GM12878 (cell line): Measurements from ENCODE around the gene RFX3.

ENCODE experiments used
- CEBPB ChIP-seq, 2 experiments: fragments of 150-350 bp in 1 of 2; IDR thresholded peaks; 2 replicates each; pipeline ENCODE4 v1.6.1; 2012 to 2014; ENCODE audit warnings: low read depth in 2 of 2, low read length in 2 of 2, borderline replicate concordance in 1 of 2, inconsistent platforms in 1 of 2
- ELK1 ChIP-seq: IDR thresholded peaks from 2 replicates; pipeline ENCODE4 v1.6.1; 2012; ENCODE audit warnings: low read depth, low read length, improper control_type of control experiment
- EZH2 ChIP-seq: IDR thresholded peaks from 2 replicates; pipeline ENCODE4 v1.6.1; 2012; ENCODE audit warnings: low read depth, mild to moderate bottlenecking, control low read depth, inconsistent platforms, low read length, borderline replicate concordance; ENCODE audit not compliant: control insufficient read depth
- PKNOX1 ChIP-seq: fragments of 450-650 bp; IDR thresholded peaks from 2 replicates; pipeline ENCODE4 v1.6.1; 2016; ENCODE audit warnings: mild to moderate bottlenecking
- POLR2A ChIP-seq: IDR thresholded peaks from 2 replicates; pipeline ENCODE4 v1.6.1; 2011; ENCODE audit warnings: low read depth, mild to moderate bottlenecking, low read length
- POLR2AphosphoS2 ChIP-seq: IDR thresholded peaks from 2 replicates; pipeline ENCODE4 v1.6.1; 2011; ENCODE audit warnings: low read depth, mild to moderate bottlenecking, low read length, improper control_type of control experiment, moderate library complexity
- POLR2AphosphoS5 ChIP-seq: IDR thresholded peaks from 2 replicates; pipeline ENCODE4 v1.6.1; 2011; ENCODE audit warnings: mild to moderate bottlenecking, low read length, inconsistent platforms
- POU2F2 ChIP-seq: IDR thresholded peaks from 3 replicates; pipeline ENCODE4 v1.6.1; 2011; ENCODE audit warnings: low read depth, mild to moderate bottlenecking, low read length, borderline replicate concordance
- SKIL ChIP-seq: fragments of 450-650 bp; IDR thresholded peaks from 2 replicates; pipeline ENCODE4 v1.6.1; 2017; ENCODE audit warnings: mild to moderate bottlenecking, low read depth, inconsistent platforms; ENCODE audit not compliant: poor library complexity, severe bottlenecking
- SMAD1 ChIP-seq: fragments of 450-650 bp; IDR thresholded peaks from 2 replicates; pipeline ENCODE4 v1.6.1; 2018; ENCODE audit warnings: mild to moderate bottlenecking, low read depth; ENCODE audit not compliant: partially characterized antibody
- ZNF274 ChIP-seq: IDR thresholded peaks from one replicate; pipeline ENCODE4 v1.8.0; 2011; ENCODE audit not compliant: insufficient read length, insufficient read depth
- TF ChIP-seq, protein P1 (sequence below): IDR thresholded peaks from 2 replicates; pipeline ENCODE4 v1.6.1; 2011; ENCODE audit warnings: borderline replicate concordance, low read depth, mild to moderate bottlenecking, moderate library complexity, low read length; ENCODE audit not compliant: insufficient read depth, poor library complexity, severe bottlenecking
- TF ChIP-seq, protein P2 (sequence below), 3 experiments: IDR thresholded peaks in 2 of 3; conservative IDR thresholded peaks in 1 of 3; 2 replicates each; pipeline ENCODE4 v1.5.1; 2011; ENCODE audit warnings: low read depth in 3 of 3, low read length in 3 of 3, mild to moderate bottlenecking in 3 of 3, control low read depth in 2 of 3, moderate library complexity in 2 of 3, inconsistent platforms in 1 of 3, mixed read lengths in 1 of 3; ENCODE audit not compliant: control insufficient read depth in 2 of 3, insufficient read depth in 1 of 3; ENCODE audit errors: extremely low read depth in 1 of 3

- TF ChIP-seq POLR2AphosphoS2 (no peak), SMAD1 (no peak), CEBPB (IDR thresholded peaks at IDR 0.05; ENCODE audit: borderline replicate concordance in 1 of 2, low read depth in 2 of 2, low read length in 2 of 2) (no peak), POLR2A (no peak), POU2F2 (no peak), PKNOX1 (no peak), POLR2AphosphoS5 (no peak), ZNF274 (no peak), ELK1 (no peak), EZH2 (no peak), SKIL (no peak)
- TF ChIP-seq, protein P1, sequence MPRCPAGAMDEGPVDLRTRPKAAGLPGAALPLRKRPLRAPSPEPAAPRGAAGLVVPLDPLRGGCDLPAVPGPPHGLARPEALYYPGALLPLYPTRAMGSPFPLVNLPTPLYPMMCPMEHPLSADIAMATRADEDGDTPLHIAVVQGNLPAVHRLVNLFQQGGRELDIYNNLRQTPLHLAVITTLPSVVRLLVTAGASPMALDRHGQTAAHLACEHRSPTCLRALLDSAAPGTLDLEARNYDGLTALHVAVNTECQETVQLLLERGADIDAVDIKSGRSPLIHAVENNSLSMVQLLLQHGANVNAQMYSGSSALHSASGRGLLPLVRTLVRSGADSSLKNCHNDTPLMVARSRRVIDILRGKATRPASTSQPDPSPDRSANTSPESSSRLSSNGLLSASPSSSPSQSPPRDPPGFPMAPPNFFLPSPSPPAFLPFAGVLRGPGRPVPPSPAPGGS = no peak
- TF ChIP-seq, protein P2, sequence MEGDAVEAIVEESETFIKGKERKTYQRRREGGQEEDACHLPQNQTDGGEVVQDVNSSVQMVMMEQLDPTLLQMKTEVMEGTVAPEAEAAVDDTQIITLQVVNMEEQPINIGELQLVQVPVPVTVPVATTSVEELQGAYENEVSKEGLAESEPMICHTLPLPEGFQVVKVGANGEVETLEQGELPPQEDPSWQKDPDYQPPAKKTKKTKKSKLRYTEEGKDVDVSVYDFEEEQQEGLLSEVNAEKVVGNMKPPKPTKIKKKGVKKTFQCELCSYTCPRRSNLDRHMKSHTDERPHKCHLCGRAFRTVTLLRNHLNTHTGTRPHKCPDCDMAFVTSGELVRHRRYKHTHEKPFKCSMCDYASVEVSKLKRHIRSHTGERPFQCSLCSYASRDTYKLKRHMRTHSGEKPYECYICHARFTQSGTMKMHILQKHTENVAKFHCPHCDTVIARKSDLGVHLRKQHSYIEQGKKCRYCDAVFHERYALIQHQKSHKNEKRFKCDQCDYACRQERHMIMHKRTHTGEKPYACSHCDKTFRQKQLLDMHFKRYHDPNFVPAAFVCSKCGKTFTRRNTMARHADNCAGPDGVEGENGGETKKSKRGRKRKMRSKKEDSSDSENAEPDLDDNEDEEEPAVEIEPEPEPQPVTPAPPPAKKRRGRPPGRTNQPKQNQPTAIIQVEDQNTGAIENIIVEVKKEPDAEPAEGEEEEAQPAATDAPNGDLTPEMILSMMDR (IDR thresholded peaks at IDR 0.05 in 2 of 3, conservative IDR thresholded peaks at IDR 0.05 in 1 of 3; ENCODE audit: control insufficient read depth in 2 of 3, extremely low read depth in 1 of 3, insufficient read depth in 1 of 3, low read depth in 3 of 3, low read length in 3 of 3) = no peak
Measured at GRCh38 chr9:3471883-3472282, 53.9 kb downstream of the RFX3 start.
